Femur (tissue), 1 donor: Measurements from ENCODE around the gene CEPT1.
"Not testable (repeated sequence)": the region's sequence is repeated elsewhere in the genome, so short reads cannot be mapped to it uniquely, and the experiment has no call there.

Experiments used
- DNase-seq: peaks from one replicate; pipeline ENCODE4 v3.0.0-alpha.2; 2017

The CEPT1 gene

GRCh38 chr1:111139956-111140679 lies at the start of gene CEPT1, which contains the start of gene DRAM2:
CEPT1 (plus strand) TSS chr1:111140223; CDS start chr1:111147715, 7,492 bp downstream.
DRAM2 (minus strand) TSS chr1:111140093; CDS start chr1:111131554, 8,539 bp downstream.
- peak; percentile 97 for DNase-seq

DNA sequence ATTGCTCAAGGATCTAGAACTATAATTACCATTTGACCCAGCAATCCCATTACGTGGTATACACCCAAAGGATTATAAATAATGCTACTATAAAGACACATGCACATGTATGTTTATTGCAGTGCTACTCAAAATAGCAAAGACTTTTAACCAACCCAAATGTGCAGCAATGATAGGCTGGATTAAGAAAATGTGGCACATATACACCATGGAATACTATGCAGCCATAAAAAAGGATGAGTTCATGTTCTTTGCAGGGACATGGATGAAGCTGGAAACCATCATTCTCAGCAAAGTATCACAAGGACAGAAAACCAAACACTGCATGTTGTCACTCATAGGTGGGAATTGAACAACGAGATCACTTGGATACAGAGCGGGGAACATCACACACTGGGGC lies 44.6 kb upstream of the CEPT1 start:
- DNase-seq, result not testable (repeated sequence)

DNA sequence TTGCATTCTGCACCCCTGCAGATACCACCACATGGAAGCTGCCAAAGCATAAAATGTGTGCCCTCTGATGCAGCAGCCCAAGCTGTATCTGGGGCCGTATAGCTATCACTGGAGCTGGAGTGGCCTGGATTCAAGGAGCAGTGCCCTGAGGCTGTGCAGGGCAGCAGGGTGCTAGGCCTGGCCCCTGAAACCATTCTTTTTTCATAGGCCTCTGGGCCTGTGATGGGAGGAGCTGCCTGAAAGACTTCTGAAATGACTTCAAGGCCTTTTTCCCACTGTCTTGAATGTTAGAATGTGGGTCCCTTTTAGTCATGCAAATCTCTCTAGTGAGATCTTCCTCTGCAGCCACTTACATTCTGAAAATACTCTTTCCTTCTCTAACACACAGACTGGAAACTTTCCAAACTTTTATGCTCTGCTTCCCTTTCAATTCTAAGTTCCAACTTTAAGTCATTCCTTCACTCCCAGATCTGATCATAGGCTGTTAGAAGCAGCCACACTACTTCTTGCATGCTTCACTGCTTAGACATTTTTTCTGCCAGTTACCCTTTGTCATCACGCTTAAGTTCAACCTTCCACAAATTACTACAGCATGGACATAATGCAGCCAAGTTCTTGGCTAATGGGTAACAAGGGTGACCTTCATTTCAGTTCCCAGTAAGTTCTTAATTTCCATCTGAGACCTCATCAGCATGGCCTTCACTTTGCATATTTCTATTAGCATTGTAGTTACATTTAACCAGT lies 42.5 kb upstream of the CEPT1 start:
- no peak for DNase-seq

DNA sequence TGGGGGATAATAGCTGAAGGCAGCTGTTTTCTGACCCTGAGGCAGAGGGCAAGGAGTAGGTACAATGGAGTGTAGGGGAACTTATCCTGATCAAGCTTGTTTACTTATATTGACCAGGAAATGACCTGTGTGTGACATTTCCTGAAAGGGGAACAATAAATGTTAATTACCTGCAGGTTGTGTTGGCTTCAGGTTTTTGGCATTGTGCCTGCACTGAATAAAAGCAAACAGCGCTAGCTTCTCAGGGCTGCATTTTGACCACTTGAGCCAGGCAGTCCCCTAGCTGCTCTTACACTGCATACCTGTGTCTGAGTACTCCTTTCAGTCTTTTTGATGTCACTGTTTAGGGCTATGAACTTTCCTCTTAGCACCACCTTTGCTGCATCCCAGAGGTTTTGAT lies 40.7 kb upstream of the CEPT1 start:
- DNase-seq, result no peak

GRCh38 chr1:111101854-111102642 lies 38.0 kb upstream of the CEPT1 start:
- DNase-seq, result no peak

DNA sequence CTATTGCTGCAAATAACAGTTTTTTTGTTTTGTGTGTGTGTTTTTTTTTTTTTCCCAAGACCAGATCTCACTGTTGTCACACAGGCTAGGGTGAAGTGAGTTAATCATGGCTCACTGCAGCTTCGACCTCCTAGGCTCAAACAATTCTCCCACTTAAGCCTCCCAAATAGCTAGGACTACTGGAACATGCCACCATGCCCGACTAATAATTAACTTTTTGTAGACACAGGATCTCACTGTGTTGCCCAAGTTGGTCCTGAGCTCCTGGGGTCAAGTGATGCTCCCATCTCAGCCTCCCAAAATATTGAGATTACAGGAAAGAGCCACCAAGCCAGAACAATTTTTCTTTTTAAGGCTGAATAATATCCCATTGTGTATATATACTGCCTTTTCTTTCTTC lies 35.0 kb upstream of the CEPT1 start:
- no peak for DNase-seq

- no peak for DNase-seq
Measured at GRCh38 chr1:111110197-111110899, 29.7 kb upstream of the CEPT1 start.

GRCh38 chr1:111116496-111116895 lies 23.5 kb upstream of the CEPT1 start:
- DNase-seq, result no peak

GRCh38 chr1:111126354-111126753 lies 13.7 kb upstream of the CEPT1 start:
- no peak for DNase-seq

- no peak for DNase-seq
Measured at GRCh38 chr1:111127923-111128643, 11.9 kb upstream of the CEPT1 start.

- DNase-seq, result no peak
Measured at GRCh38 chr1:111129376-111129775, 10.6 kb upstream of the CEPT1 start.

- no peak for DNase-seq
Measured at GRCh38 chr1:111131693-111132092, 8.3 kb upstream of the CEPT1 start.

DNA sequence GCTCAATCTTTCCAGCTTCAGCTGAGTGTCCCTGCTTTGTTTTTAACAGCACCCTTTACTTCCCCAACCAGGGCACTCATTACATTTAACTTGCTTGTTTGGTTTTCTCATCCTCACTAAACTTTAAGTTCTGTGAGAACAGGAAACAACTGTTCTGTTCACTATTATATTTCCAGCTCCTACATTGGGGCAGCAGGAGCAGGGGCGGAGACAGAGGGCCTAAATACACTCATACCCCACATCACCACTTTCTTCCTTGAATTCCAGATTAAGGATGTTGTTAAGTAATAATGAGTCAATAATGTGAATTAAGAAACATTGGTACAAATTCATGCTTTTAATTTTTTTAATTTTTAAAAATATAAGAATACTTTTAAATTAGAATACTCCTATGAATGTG lies 6.2 kb upstream of the CEPT1 start:
- DNase-seq, result no peak

GRCh38 chr1:111139324-111139955 lies 583 bp upstream of the CEPT1 start:
- no peak for DNase-seq

DNA sequence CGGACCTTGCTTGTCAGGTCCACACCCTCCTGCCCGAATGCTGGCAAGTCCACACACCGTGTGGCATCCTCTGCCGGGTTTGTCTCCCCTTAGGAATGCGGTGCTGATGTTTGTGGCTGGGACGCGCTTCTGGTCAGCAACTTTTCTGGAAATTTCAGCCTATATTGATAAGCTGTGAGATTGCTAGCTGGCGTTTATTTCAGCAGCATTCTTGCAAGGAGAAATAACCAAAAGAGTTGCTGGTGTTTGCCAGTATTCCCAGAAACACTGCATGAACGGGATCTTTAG lies 601 bp downstream of the CEPT1 start:
- no peak for DNase-seq

- no peak for DNase-seq
Measured at GRCh38 chr1:111141245-111142220, 1.5 kb downstream of the CEPT1 start.

- DNase-seq, result no peak
Measured at GRCh38 chr1:111142356-111142975, 2.4 kb downstream of the CEPT1 start.

- no peak for DNase-seq
Measured at GRCh38 chr1:111145542-111145941, 5.5 kb downstream of the CEPT1 start.

DNA sequence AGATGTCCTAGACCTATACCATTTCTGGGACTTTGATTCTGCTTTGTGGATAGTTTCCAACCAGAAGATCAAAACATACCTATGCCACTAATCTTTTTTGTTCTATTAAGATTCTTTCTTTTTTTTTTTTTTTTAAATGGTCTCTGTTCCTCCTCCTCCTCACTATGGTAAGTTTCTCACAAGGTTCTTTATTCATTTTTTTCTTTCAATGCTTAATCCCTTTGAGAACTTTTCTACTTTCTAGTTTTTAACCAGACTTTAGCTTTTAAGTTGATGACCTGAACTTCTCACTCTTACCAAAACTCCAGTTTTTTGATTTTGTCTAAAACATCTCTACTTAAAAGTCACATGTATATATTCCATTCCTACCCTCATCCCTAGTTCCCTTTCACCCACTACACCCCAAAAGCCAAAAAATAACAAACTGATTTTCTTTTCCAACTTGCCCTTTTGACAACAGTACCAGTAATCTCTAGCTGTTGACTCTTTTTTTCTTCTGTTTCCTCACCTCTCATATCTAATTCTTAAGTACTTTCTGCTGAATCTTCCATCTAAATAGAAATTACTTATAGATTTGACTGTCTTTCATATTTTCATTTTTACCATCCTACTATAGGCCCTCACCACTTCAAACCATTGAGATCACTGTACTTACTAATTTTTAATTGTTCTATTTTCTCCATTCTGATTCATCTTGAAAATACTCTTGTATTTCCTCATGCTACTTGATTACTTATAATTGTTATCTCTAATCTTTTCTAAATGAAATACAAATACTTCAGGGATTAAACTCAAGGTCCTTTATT lies 6.1 kb downstream of the CEPT1 start:
- DNase-seq, result no peak
